M059J (cell line): Measurements from ENCODE around the gene L1TD1. TPM values are rescaled to one million over a fixed set of nuclear protein-coding genes. Genes with fewer than 3 reads are reported as not detected.
"Not testable (repeated sequence)": the region's sequence is repeated elsewhere in the genome, so short reads cannot be mapped to it uniquely, and the experiment has no call there.

ENCODE experiments used
- DNase-seq: peaks from one replicate; pipeline ENCODE4 v3.0.0-alpha.2; 2012; ENCODE audit warnings: low read depth
- total RNA-seq: library from RNA; depleted of rRNA; stranded (reverse); fragments of >200 nt; shearing (Covaris generic); gene quantifications from 2 replicates; pipeline ENCODE4 v1.2.3, GENCODE V29; 2014

L1TD1 gene
- total RNA-seq, 1 experiment from 2014 or later: not detected

DNA sequence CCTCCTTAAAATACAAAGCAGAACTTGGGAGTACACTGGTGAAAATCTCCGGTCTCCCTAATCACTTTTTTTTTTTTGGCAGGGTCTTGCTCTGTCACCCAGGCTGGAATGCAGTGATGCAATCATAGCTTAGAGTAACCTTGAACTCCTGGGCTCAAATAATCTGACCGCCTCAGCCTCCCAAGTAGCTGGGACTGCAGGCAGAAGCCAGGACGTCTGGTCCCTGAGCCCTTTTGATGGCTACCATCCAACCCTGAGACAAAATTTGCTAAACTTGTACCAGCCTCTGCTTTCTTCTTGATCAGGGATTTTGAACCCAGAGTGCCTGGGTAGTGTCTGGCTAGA lies 4.1 kb downstream of the L1TD1 start:
- peak; percentile 61 for DNase-seq

DNA sequence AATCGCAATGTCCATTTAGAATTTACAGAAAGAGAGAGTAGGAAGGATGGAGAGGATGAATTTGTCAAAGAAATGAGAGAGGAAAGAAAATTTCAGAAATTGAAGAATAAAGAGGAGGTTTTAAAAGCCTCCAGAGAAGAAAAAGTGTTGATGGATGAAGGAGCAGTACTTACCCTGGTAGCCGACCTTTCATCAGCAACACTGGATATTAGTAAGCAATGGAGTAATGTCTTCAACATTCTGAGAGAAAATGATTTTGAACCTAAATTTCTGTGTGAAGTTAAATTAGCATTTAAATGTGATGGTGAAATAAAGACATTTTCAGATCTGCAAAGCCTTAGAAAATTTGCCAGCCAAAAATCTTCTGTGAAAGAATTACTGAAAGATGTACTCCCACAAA lies 12.5 kb downstream of the L1TD1 start:
- DNase-seq: no peak

GRCh38 chr1:62208087-62208486 lies 13.4 kb downstream of the L1TD1 start:
- DNase-seq: no peak

GRCh38 chr1:62208970-62209369 lies 14.3 kb downstream of the L1TD1 start:
- DNase-seq: no peak

- peak; percentile 69 for DNase-seq
Measured at GRCh38 chr1:62209931-62210595, 15.4 kb downstream of the L1TD1 start.

- DNase-seq: peak; percentile 54
Measured at GRCh38 chr1:62210960-62211359, 16.3 kb downstream of the L1TD1 start.

- no peak for DNase-seq
Measured at GRCh38 chr1:62212411-62212810, 17.8 kb downstream of the L1TD1 start.

GRCh38 chr1:62213075-62213914 lies 18.6 kb downstream of the L1TD1 start:
- peak; percentile 48 for DNase-seq

- DNase-seq: peak; percentile 62
Measured at GRCh38 chr1:62218604-62219003, 24.0 kb downstream of the L1TD1 start.

DNA sequence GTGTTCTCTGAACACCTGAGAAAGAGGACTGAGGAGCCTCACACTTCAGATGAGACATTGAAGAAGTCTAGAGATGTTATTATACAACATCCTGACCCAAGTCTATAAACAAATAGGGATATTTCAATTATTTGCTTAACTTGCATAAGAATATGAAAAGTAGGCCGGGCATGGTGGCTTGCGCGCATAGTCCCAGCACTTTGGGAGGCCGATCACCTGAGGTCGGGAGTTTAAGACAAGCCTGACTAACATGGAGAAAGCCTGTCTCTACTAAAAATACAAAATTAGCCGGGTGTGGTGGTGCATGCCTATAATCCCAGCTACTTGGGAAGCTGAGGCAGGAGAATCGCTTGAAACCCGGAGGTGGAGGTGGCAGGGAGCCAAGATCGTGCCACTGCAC lies 25.8 kb downstream of the L1TD1 start:
- not testable (repeated sequence) for DNase-seq

- no peak for DNase-seq
Measured at GRCh38 chr1:62221171-62221570, 26.5 kb downstream of the L1TD1 start.

GRCh38 chr1:62222321-62222720 lies 27.7 kb downstream of the L1TD1 start:
- DNase-seq: no peak

GRCh38 chr1:62224182-62224581 lies 29.5 kb downstream of the L1TD1 start:
- DNase-seq: no peak

GRCh38 chr1:62227496-62227895 lies 32.8 kb downstream of the L1TD1 start:
- no peak for DNase-seq

GRCh38 chr1:62228136-62228882 lies 33.7 kb downstream of the L1TD1 start:
- no peak for DNase-seq

GRCh38 chr1:62228883-62229187 lies 34.2 kb downstream of the L1TD1 start:
- no peak for DNase-seq

DNA sequence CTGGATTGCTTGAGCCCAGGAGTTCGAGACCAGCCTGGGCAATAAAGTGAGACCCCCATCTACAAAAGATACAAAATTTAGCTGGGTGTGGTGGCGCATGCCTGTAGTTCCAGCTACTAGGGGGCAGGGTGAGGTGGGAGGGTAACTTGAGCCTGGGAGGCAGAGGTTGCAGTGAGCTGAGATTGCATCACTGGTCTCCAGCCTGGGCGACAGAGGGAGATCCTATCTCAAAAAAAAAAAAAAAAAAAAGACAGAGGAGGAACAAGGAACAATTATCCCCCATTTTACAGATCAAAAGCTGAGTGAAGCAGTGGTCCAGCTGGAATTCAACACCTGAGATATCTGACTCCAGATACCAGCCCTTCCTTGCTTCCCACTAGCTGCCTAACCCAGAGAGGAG lies 34.8 kb downstream of the L1TD1 start:
- DNase-seq: no peak

GRCh38 chr1:62229932-62230331 lies 35.3 kb downstream of the L1TD1 start:
- DNase-seq: peak; percentile 26

DNA sequence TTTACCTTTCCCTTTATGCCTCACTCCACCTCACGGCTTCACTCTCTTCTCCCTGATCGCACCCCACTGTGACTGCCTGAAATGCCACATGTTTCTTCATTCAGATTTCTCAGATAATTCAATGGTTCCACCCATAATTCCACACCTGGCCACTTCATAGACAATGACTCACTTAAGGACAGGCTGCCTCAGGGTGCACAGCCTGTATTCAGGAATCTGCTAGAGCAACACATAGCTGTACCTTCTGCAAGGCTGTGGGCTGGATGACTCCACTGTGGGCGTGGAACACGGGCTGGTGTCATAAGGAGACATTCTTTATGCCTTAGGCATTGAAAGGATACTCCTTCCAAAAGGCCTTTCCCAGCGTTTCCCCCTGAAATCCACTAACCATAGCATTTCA lies 36.1 kb downstream of the L1TD1 start:
- peak; percentile 98 for DNase-seq

- DNase-seq: no peak
Measured at GRCh38 chr1:62232871-62233278, 38.2 kb downstream of the L1TD1 start.

GRCh38 chr1:62233926-62234450 lies 39.3 kb downstream of the L1TD1 start:
- no peak for DNase-seq

DNA sequence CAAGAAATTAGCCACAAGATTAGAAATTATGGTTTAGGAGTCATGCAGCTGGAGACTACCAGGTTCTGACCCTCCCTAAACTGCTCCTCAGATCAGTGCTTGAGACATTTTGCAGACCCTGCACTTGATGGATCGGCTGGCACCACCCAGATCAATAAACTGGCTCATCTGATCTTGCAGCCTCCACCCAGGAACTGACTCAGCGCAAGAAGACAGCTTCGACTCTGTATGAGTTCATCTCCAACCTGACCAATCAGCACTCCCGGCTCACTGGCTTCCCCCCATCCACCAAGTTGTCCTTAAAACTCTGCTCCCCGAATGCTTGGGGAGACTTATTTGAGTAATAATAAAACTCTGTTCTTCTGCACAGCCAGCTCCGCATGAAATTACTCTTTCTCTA lies 40.0 kb downstream of the L1TD1 start:
- DNase-seq: no peak

DNA sequence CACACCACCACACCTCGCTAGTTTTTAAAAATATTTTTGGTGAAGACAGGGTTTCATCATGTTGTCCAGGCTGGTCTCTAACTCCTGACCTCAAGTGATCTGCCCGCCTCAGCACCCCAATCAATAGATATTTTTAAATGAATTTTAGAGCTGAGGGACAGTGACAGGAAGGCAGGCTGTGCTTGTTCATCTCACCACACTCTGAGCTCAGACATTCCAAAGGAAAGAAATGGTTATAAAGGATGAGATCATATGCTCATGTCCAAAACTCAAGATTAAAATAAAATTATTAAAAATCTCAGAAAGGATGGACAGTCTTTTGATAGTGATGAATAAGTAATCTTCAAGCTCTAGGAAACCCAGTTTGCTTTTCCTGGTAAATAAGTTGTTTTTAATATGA lies 40.9 kb downstream of the L1TD1 start:
- DNase-seq: peak; percentile 24
